ENCODE results near the gene NABP1. TPM values are rescaled to one million over a fixed set of nuclear protein-coding genes. Genes with fewer than 3 reads are reported as not detected.

The NABP1 gene
- total RNA-seq, 1 experiment from 2014 or later: 96.3 TPM

DNA sequence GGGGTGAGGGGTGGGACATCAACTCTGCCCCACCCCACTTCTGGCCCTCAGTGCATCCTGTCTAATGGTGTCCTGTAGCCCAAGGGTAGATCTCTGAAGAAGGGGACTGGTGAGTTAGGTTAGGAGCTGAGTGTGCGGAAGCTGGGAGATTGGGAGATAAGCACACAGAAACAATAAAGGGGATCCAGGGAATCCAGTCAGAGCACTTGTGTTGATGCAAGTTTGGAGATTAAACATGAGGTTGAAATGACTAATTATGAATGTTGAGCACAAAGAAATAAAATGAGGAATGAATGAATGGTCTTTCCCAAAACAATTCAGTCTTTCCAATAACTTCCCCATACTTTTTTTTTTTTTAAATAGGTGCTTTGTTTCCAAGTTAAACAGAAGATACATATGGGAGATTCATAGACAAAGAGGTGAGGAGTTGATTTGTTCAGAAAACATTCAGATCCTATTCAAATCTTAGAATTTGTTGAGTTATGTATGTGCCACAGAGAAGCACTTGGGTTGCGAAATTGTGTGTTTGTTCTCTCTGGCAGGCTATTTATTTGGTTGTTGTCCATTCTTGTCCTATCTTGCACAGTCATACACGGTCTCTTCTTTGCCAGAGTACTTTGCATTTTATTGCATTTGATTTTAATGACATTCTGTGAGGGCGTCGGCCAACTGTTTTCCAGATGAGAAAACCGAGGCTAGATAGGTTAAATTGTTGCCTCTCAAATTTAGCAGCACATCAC, 31.6 kb upstream of the NABP1 start:
- TF ChIP-seq, protein P1, sequence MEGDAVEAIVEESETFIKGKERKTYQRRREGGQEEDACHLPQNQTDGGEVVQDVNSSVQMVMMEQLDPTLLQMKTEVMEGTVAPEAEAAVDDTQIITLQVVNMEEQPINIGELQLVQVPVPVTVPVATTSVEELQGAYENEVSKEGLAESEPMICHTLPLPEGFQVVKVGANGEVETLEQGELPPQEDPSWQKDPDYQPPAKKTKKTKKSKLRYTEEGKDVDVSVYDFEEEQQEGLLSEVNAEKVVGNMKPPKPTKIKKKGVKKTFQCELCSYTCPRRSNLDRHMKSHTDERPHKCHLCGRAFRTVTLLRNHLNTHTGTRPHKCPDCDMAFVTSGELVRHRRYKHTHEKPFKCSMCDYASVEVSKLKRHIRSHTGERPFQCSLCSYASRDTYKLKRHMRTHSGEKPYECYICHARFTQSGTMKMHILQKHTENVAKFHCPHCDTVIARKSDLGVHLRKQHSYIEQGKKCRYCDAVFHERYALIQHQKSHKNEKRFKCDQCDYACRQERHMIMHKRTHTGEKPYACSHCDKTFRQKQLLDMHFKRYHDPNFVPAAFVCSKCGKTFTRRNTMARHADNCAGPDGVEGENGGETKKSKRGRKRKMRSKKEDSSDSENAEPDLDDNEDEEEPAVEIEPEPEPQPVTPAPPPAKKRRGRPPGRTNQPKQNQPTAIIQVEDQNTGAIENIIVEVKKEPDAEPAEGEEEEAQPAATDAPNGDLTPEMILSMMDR (IDR thresholded peaks at IDR 0.05; ENCODE audit: unreplicated experiment): no peak
- Mint-ChIP-seq H3K27me3 (ENCODE audit: insufficient read depth, unreplicated experiment) (no peaks in the 10 kb centered on the region), H3K4me1 (ENCODE audit: insufficient read depth, unreplicated experiment) (peaks cover 26% of the 10 kb centered on the region), H3K4me3 (ENCODE audit: unreplicated experiment) (no peak overlapping the region), H3K9me3 (ENCODE audit: unreplicated experiment) (no peaks in the 10 kb centered on the region), H3K36me3 (ENCODE audit: insufficient read depth, unreplicated experiment) (peaks cover 7% of the 10 kb centered on the region), H3K27ac (ENCODE audit: low read depth, unreplicated experiment) (peak overlapping the region; percentile 83)
- intact Hi-C loops (cut with micrococcal nuclease): no loop called here
- peak; percentile 74 for DNase-seq (ENCODE audit: unreplicated experiment)
- CTCF ChIA-PET: interaction anchor here (0.6 to 1.4 kb wide), 5 partner anchors 9 to 79 kb away, joined by 3 to 7 read pairs (median 4); no protein-coding TSS in a partner anchor
- no TSS peak for BruUV-seq (replicated peaks)
- POLR2A ChIA-PET: interaction anchor here (0.7 to 2.8 kb wide), 15 partner anchors 8 to 79 kb away, joined by 3 to 48 read pairs (median 5); partner anchors contain the start of gene NABP1

GRCh38 chr2:191649519-191649918, 28.4 kb upstream of the NABP1 start:
- ChIA-PET CTCF (interaction anchor here (0.5 kb wide), 1 partner anchor 638 kb away, joined by 3 read pairs; no protein-coding TSS in a partner anchor), POLR2A (interaction anchor here (0.8 to 1.9 kb wide), 2 partner anchors 18 to 31 kb away, joined by 4 to 5 read pairs; no protein-coding TSS in a partner anchor)
- H3K4me3 Mint-ChIP-seq (ENCODE audit: unreplicated experiment): no peak overlapping the region
- no peaks in the 10 kb centered on the region for H3K27me3 Mint-ChIP-seq (ENCODE audit: insufficient read depth, unreplicated experiment)
- BruUV-seq (replicated peaks): no TSS peak
- peaks cover 26% of the 10 kb centered on the region for H3K4me1 Mint-ChIP-seq (ENCODE audit: insufficient read depth, unreplicated experiment)
- no peak for DNase-seq (ENCODE audit: unreplicated experiment)
- no peak overlapping the region for H3K27ac Mint-ChIP-seq (ENCODE audit: low read depth, unreplicated experiment)
- H3K9me3 Mint-ChIP-seq (ENCODE audit: unreplicated experiment): no peaks in the 10 kb centered on the region
- intact Hi-C loops (cut with micrococcal nuclease): no loop called here
- TF ChIP-seq, protein P1 (IDR thresholded peaks at IDR 0.05; ENCODE audit: unreplicated experiment): no peak
- peaks cover 7% of the 10 kb centered on the region for H3K36me3 Mint-ChIP-seq (ENCODE audit: insufficient read depth, unreplicated experiment)

GRCh38 chr2:191650896-191651773, 26.8 kb upstream of the NABP1 start:
- ChIA-PET POLR2A (no interaction called here), CTCF (no interaction called here)
- Mint-ChIP-seq H3K9me3 (ENCODE audit: unreplicated experiment) (no peaks in the 10 kb centered on the region), H3K27ac (ENCODE audit: low read depth, unreplicated experiment) (no peak overlapping the region), H3K36me3 (ENCODE audit: insufficient read depth, unreplicated experiment) (peaks cover 7% of the 10 kb centered on the region), H3K27me3 (ENCODE audit: insufficient read depth, unreplicated experiment) (no peaks in the 10 kb centered on the region), H3K4me1 (ENCODE audit: insufficient read depth, unreplicated experiment) (peaks cover 22% of the 10 kb centered on the region), H3K4me3 (ENCODE audit: unreplicated experiment) (no peak overlapping the region)
- BruUV-seq (replicated peaks): no TSS peak
- no peak for DNase-seq (ENCODE audit: unreplicated experiment)
- TF ChIP-seq, protein P1 (IDR thresholded peaks at IDR 0.05; ENCODE audit: unreplicated experiment): no peak
- intact Hi-C loops (cut with micrococcal nuclease): no loop called here
